Sigmoid colon (tissue), 7 donors: ENCODE results near the gene JAG1. TPM values are rescaled to one million over a fixed set of nuclear protein-coding genes. Genes with fewer than 3 reads are reported as not detected.

ENCODE experiments used
- DNase-seq: peaks from one replicate; pipeline ENCODE4 v3.0.0-alpha.2; 2019
- H3K27ac ChIP-seq, 4 donors: fragments of 200-600 bp; sonication (generic); one replicate each; pipeline ENCODE4 v1.5.1; 2016 to 2019; ENCODE audit warnings: mild to moderate bottlenecking in 1 of 4
- H3K27me3 ChIP-seq, 3 donors: fragments of 200-600 bp; sonication (generic); one replicate each; pipeline ENCODE4 v1.5.1; 2019; ENCODE audit warnings: mild to moderate bottlenecking in 1 of 3
- H3K36me3 ChIP-seq, 4 donors: fragments of 200-600 bp; sonication (generic); one replicate each; pipeline ENCODE4 v1.5.1; 2016 to 2019
- H3K4me1 ChIP-seq, 4 donors: fragments of 200-600 bp; sonication (generic); one replicate each; pipeline ENCODE4 v1.5.1; 2017 to 2019
- H3K4me3 ChIP-seq, 4 donors: fragments of 200-600 bp; sonication (generic); one replicate each; pipeline ENCODE4 v1.5.1; 2017 to 2019; ENCODE audit warnings: mild to moderate bottlenecking in 2 of 4, moderate library complexity in 1 of 4
- H3K9me3 ChIP-seq, 4 donors: fragments of 200-600 bp in 3 of 4; sonication (generic) in 3 of 4; one replicate each; pipeline versions ENCODE4 v1.5.1 to v1.6.1; 2013 to 2019
- CTCF ChIP-seq, 4 experiments: fragments of 450-650 bp in 3 of 4; fragments of 200-600 bp in 1 of 4; IDR thresholded peaks; one replicate each; pipeline ENCODE4 v1.5.1; 2016 to 2019; ENCODE audit warnings: antibody characterized with exemption in 4 of 4, mild to moderate bottlenecking in 3 of 4, moderate library complexity in 2 of 4
- EP300 ChIP-seq, 4 donors: sonication (generic); formaldehyde crosslinking; IDR thresholded peaks; one replicate each; pipeline ENCODE4 v1.6.1; 2017; ENCODE audit warnings: antibody characterized with exemption in 4 of 4
- POLR2A ChIP-seq, 2 donors: fragments of 450-650 bp; IDR thresholded peaks; one replicate each; pipeline ENCODE4 v1.6.1; 2016; ENCODE audit warnings: antibody characterized with exemption in 2 of 2, mild to moderate bottlenecking in 2 of 2, moderate library complexity in 2 of 2
- POLR2AphosphoS5 ChIP-seq, 4 donors: sonication (generic); formaldehyde crosslinking; IDR thresholded peaks; one replicate each; pipeline ENCODE4 v1.6.1; 2017; ENCODE audit warnings: antibody characterized with exemption in 4 of 4
- WGBS, 2 donors: extraction: QIAGEN DNeasy Blood & Tissue Kit; methylation state at CpG; one replicate each; pipeline ENCODE4 v1.1.7; 2013; 5-methylcytosine and 5-hydroxymethylcytosine counted together
- intact Hi-C: fragments of 100-400 bp; cut with DNase I; formaldehyde crosslinking; loops from one replicate; pipeline ENCODE4 v1.15.1; 2023
- polyA plus RNA-seq, 3 donors: library from polyadenylated mRNA; stranded (reverse); fragments of 200-250 nt; gene quantifications; one replicate each; pipeline ENCODE4 v1.2.3, GENCODE V29; 2013
- total RNA-seq, 4 donors: library from RNA; depleted of rRNA; stranded (reverse); fragments of >200 nt; gene quantifications; one replicate each; pipeline ENCODE4 v1.1.0, GENCODE V29; 2016
- donor health status: healthy with polysubstance abuse.
- donor health status: Bipolar disorder and iron deficiency.
- donor health status: healthy.

JAG1 gene
- total and polyA plus RNA-seq, 7 donors, result 3.9 to 76.4 (median 32.4) TPM

- 88 to 92% methylated on average over 16 of the region's 16 CpGs for WGBS, 2 donors
- H3K4me1 ChIP-seq, result peaks cover 0 to 9% (median 5%) of the 10 kb centered on the region in 4 donors
- H3K9me3 ChIP-seq, result no peaks in the 10 kb centered on the region
- H3K4me3 ChIP-seq, result no peak overlapping the region
- intact Hi-C loops, result no loop called here
- no peaks in the 10 kb centered on the region for H3K36me3 ChIP-seq
- TF ChIP-seq POLR2AphosphoS5 (IDR thresholded peaks at IDR 0.05) (no peak), POLR2A (IDR thresholded peaks at IDR 0.05) (no peak), EP300 (IDR thresholded peaks at IDR 0.05) (no peak), CTCF (IDR thresholded peaks at IDR 0.05) (no peak)
- no peak overlapping the region for H3K27ac ChIP-seq
- DNase-seq, result no peak
- H3K27me3 ChIP-seq, result no peaks in the 10 kb centered on the region
These were observed 32.1 kb upstream of the JAG1 start for GRCh38 chr20:10705801-10706459.

- H3K4me1 ChIP-seq, result peaks cover 0 to 3% (median 0%) of the 10 kb centered on the region in 4 donors
- WGBS, 2 donors, result 77 to 93% methylated on average over 1 of the region's 1 CpG
- H3K27ac ChIP-seq, result no peak overlapping the region
- H3K9me3 ChIP-seq, result no peaks in the 10 kb centered on the region
- H3K36me3 ChIP-seq, result no peaks in the 10 kb centered on the region
- DNase-seq, result no peak
- H3K27me3 ChIP-seq, result no peaks in the 10 kb centered on the region
- TF ChIP-seq POLR2AphosphoS5 (IDR thresholded peaks at IDR 0.05), result no peak
- TF ChIP-seq CTCF (IDR thresholded peaks at IDR 0.05), result no peak
- TF ChIP-seq EP300 (IDR thresholded peaks at IDR 0.05), result no peak
- TF ChIP-seq POLR2A (IDR thresholded peaks at IDR 0.05), result no peak
- intact Hi-C loops, result no loop called here
- no peak overlapping the region for H3K4me3 ChIP-seq
These were observed 27.8 kb upstream of the JAG1 start for GRCh38 chr20:10701607-10702006.

- Histone ChIP-seq H3K9me3 (no peaks in the 10 kb centered on the region), H3K27ac (no peak overlapping the region), H3K36me3 (no peaks in the 10 kb centered on the region), H3K4me3 (no peak overlapping the region), H3K4me1 (peaks cover 0 to 3% (median 0%) of the 10 kb centered on the region in 4 donors), H3K27me3 (no peaks in the 10 kb centered on the region)
- intact Hi-C loops, result no loop called here
- WGBS, 2 donors, result 24 to 70% methylated on average over 2 of the region's 2 CpGs
- TF ChIP-seq EP300 (IDR thresholded peaks at IDR 0.05) (no peak), POLR2AphosphoS5 (IDR thresholded peaks at IDR 0.05) (no peak), POLR2A (IDR thresholded peaks at IDR 0.05) (no peak), CTCF (IDR thresholded peaks at IDR 0.05) (no peak)
- no peak for DNase-seq
These were observed 26.1 kb upstream of the JAG1 start for GRCh38 chr20:10699941-10700340.

- no peak overlapping the region for H3K4me3 ChIP-seq
- no peak overlapping the region for H3K27ac ChIP-seq
- peaks cover 0 to 3% (median 0%) of the 10 kb centered on the region in 4 donors for H3K4me1 ChIP-seq
- TF ChIP-seq POLR2A (IDR thresholded peaks at IDR 0.05), result no peak
- no peak for TF ChIP-seq EP300 (IDR thresholded peaks at IDR 0.05)
- no peak for TF ChIP-seq POLR2AphosphoS5 (IDR thresholded peaks at IDR 0.05)
- TF ChIP-seq CTCF (IDR thresholded peaks at IDR 0.05), result no peak
- H3K36me3 ChIP-seq, result no peaks in the 10 kb centered on the region
- H3K27me3 ChIP-seq, result no peaks in the 10 kb centered on the region
- WGBS, 2 donors, result 24 to 76% methylated on average over 2 of the region's 2 CpGs
- H3K9me3 ChIP-seq, result no peaks in the 10 kb centered on the region
- no peak for DNase-seq
- intact Hi-C loops, result no loop called here
These were observed 25.7 kb upstream of the JAG1 start for GRCh38 chr20:10699489-10699888.

GRCh38 chr20:10696650-10697049 lies 22.9 kb upstream of the JAG1 start:
- no peaks in the 10 kb centered on the region for H3K27me3 ChIP-seq
- intact Hi-C loops, result no loop called here
- H3K9me3 ChIP-seq, result no peaks in the 10 kb centered on the region
- H3K4me3 ChIP-seq, result no peak overlapping the region
- DNase-seq, result no peak
- H3K4me1 ChIP-seq, result peaks cover 0 to 3% (median 0%) of the 10 kb centered on the region in 4 donors
- TF ChIP-seq CTCF (IDR thresholded peaks at IDR 0.05) (no peak), POLR2A (IDR thresholded peaks at IDR 0.05) (no peak), EP300 (IDR thresholded peaks at IDR 0.05) (no peak), POLR2AphosphoS5 (IDR thresholded peaks at IDR 0.05) (no peak)
- no peak overlapping the region for H3K27ac ChIP-seq
- WGBS, 2 donors, result 75 to 76% methylated on average over 5 of the region's 5 CpGs
- H3K36me3 ChIP-seq, result no peaks in the 10 kb centered on the region
